SK-N-SH treated with all-trans-retinoic acid at 6 μM for 48 hours (cell line): ENCODE results near the gene ZNF101.

Experiments used
- ARNTL ChIP-seq: fragments of 450-650 bp; formaldehyde crosslinking; IDR thresholded peaks from 2 replicates; pipeline ENCODE4 v1.5.0; 2020; ENCODE audit warnings: low read depth, mild to moderate bottlenecking, moderate library complexity, borderline replicate concordance
- CREB5 ChIP-seq: fragments of 250-450 bp; sonication (Bioruptor Pico); IDR thresholded peaks from 2 replicates; pipeline ENCODE4 v1.5.1; 2020; ENCODE audit warnings: low read depth, mild to moderate bottlenecking, moderate library complexity
- CSDC2 ChIP-seq: fragments of 250-450 bp; sonication (Bioruptor Pico); IDR thresholded peaks from 2 replicates; pipeline ENCODE4 v1.5.0; 2020; ENCODE audit warnings: mild to moderate bottlenecking, moderate library complexity
- OSR1 ChIP-seq: fragments of 250-450 bp; sonication (Bioruptor Pico); IDR thresholded peaks from 2 replicates; pipeline ENCODE4 v1.8.0; 2022; ENCODE audit warnings: moderate library complexity, mild to moderate bottlenecking, inconsistent platforms
- SNAI2 ChIP-seq: fragments of 250-450 bp; sonication (Bioruptor Pico); IDR thresholded peaks from 2 replicates; pipeline ENCODE4 v1.5.0; 2020; ENCODE audit warnings: mild to moderate bottlenecking, moderate library complexity
- ZC3H10 ChIP-seq: fragments of 250-450 bp; sonication (Bioruptor Pico); IDR thresholded peaks from 2 replicates; pipeline ENCODE4 v1.5.1; 2021; ENCODE audit warnings: mild to moderate bottlenecking, moderate library complexity
- ZFP3 ChIP-seq: fragments of 250-450 bp; sonication (Bioruptor Pico); IDR thresholded peaks from 2 replicates; pipeline ENCODE4 v1.5.0; 2020; ENCODE audit warnings: mild to moderate bottlenecking, moderate library complexity

- no peak for TF ChIP-seq ZC3H10 (CRISPR knock-in tag)
- no peak for TF ChIP-seq OSR1 (CRISPR knock-in tag)
- no peak for TF ChIP-seq ZFP3 (CRISPR knock-in tag)
- TF ChIP-seq SNAI2 (CRISPR knock-in tag), result no peak
- no peak for TF ChIP-seq ARNTL (CRISPR knock-in tag)
- TF ChIP-seq CREB5 (CRISPR knock-in tag), result no peak
- no peak for TF ChIP-seq CSDC2 (CRISPR knock-in tag)
Measured at GRCh38 chr19:19657397-19657783, 11.2 kb upstream of the ZNF101 start.
